Measurements from ENCODE around the gene FAAP20.

DNA sequence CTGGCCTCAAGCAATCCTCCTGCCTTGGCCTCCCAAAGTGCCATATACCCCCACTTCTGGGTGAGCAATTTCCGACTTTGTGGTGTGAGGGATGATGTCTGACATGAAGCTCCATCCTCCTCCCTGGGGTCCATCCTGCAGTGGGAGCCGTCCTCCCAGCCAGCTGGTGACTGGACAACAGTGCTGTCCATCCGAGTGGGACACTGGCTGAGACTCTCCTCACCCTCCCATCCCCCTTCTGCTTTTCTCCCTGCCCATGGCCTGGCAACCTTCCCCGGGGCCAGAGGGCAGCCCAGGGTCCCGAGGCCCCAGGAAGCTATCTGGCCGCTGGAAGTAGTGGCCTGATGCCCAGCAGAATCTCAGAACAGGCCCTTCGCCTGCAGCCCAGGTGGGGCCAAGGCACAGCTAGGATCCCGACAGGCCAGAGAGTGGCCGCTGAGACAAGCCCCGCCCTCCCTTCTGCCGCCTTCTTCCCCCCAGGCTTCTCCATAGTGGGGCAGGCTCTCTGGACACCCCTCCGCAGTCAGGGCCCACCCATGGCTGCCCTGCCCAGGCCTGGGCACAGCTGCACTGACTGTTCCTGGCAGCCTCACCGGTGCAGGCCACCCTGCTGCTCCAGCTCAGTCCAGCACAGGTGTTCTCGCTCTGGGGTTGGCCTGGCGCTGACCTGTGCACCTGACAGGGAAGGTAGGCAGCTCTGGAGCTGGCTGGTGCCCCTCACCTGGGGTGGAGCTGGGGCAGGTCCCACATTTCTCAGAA is 8.4 kb upstream of the FAAP20 start:
- TF ChIP-seq, protein P1, sequence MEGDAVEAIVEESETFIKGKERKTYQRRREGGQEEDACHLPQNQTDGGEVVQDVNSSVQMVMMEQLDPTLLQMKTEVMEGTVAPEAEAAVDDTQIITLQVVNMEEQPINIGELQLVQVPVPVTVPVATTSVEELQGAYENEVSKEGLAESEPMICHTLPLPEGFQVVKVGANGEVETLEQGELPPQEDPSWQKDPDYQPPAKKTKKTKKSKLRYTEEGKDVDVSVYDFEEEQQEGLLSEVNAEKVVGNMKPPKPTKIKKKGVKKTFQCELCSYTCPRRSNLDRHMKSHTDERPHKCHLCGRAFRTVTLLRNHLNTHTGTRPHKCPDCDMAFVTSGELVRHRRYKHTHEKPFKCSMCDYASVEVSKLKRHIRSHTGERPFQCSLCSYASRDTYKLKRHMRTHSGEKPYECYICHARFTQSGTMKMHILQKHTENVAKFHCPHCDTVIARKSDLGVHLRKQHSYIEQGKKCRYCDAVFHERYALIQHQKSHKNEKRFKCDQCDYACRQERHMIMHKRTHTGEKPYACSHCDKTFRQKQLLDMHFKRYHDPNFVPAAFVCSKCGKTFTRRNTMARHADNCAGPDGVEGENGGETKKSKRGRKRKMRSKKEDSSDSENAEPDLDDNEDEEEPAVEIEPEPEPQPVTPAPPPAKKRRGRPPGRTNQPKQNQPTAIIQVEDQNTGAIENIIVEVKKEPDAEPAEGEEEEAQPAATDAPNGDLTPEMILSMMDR (IDR thresholded peaks at IDR 0.05; ENCODE audit: poor library complexity, severe bottlenecking): no peak
- TF ChIP-seq SMC3 (conservative IDR thresholded peaks at IDR 0.05; ENCODE audit: poor library complexity) (no peak), RAD21 (conservative IDR thresholded peaks at IDR 0.05) (no peak), EZH2 (IDR thresholded peaks at IDR 0.05; ENCODE audit: borderline replicate concordance, insufficient read depth, low read length, poor library complexity, severe bottlenecking) (no peak)
- TF ChIP-seq, protein P2, sequence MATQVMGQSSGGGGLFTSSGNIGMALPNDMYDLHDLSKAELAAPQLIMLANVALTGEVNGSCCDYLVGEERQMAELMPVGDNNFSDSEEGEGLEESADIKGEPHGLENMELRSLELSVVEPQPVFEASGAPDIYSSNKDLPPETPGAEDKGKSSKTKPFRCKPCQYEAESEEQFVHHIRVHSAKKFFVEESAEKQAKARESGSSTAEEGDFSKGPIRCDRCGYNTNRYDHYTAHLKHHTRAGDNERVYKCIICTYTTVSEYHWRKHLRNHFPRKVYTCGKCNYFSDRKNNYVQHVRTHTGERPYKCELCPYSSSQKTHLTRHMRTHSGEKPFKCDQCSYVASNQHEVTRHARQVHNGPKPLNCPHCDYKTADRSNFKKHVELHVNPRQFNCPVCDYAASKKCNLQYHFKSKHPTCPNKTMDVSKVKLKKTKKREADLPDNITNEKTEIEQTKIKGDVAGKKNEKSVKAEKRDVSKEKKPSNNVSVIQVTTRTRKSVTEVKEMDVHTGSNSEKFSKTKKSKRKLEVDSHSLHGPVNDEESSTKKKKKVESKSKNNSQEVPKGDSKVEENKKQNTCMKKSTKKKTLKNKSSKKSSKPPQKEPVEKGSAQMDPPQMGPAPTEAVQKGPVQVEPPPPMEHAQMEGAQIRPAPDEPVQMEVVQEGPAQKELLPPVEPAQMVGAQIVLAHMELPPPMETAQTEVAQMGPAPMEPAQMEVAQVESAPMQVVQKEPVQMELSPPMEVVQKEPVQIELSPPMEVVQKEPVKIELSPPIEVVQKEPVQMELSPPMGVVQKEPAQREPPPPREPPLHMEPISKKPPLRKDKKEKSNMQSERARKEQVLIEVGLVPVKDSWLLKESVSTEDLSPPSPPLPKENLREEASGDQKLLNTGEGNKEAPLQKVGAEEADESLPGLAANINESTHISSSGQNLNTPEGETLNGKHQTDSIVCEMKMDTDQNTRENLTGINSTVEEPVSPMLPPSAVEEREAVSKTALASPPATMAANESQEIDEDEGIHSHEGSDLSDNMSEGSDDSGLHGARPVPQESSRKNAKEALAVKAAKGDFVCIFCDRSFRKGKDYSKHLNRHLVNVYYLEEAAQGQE (IDR thresholded peaks at IDR 0.05; ENCODE audit: borderline replicate concordance): no peak
